Measurements from ENCODE around the gene BMPR2.

The BMPR2 gene

GRCh38 chr2:202609381-202610145, 233.4 kb downstream of the BMPR2 start:
- DNase-seq, result no peak

- DNase-seq, result no peak
Observed at GRCh38 chr2:202610380-202610779, 234.3 kb downstream of the BMPR2 start.

GRCh38 chr2:202612145-202612544, 236.0 kb downstream of the BMPR2 start:
- no peak for DNase-seq

- no peak for DNase-seq
Observed at GRCh38 chr2:202613479-202613878, 237.4 kb downstream of the BMPR2 start.
